Measurements from ENCODE around the gene PRDX5. TPM values are rescaled to one million over a fixed set of nuclear protein-coding genes. Genes with fewer than 3 reads are reported as not detected.

Gene PRDX5
- total RNA-seq, 4 donors from 2014 or later: 152 to 381 (median 265) TPM

DNA sequence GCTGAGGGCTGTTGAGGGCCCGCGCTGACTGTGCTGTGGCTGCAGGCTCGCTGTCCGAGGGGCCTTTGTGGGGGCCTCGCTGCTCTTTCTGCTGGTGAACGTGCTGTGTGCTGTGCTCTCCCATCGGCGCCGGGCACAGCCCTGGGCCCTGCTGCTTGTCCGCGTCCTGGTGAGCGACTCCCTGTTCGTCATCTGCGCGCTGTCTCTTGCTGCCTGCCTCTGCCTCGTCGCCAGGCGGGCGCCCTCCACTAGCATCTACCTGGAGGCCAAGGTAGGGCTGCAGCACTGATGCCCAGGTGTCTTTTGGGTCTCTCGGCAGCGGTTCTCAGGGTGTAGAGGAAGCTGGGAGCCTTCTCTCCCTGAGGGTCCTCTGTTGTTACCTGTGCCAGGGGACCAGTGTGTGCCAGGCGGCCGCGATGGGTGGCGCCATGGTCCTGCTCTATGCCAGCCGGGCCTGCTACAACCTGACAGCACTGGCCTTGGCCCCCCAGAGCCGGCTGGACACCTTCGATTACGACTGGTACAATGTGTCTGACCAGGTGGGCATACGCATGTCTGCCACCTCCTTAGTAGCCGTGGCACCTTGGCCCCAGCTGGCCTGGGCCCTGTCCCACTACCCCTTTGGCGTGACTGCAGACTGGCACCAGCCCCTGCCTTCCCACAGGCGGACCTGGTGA is 30.1 kb upstream of the PRDX5 start:
- H3K9me3 ChIP-seq: no peaks in the 10 kb centered on the region
- 98% methylated on average over 33 of the region's 33 CpGs; no CpG with 5 or more reads in 1 of the 2 donors for WGBS, 2 donors (ENCODE audit: low coverage in 1 of 2)
- in situ Hi-C loops (cut with MboI; ENCODE audit: low pct_ligation_motif_present in 1 of 4, low pct_unique_long_range_greater_than_20kb in 1 of 4, low sequenced_read_pairs in 3 of 4) (no loop called here), intact Hi-C loops (cut with DNase I; ENCODE audit: low total_unique reads) (no loop called here)
- H3K4me3 ChIP-seq: no peak overlapping the region
- no peak overlapping the region for H3K27ac ChIP-seq
- H3K36me3 ChIP-seq: no peaks in the 10 kb centered on the region
- H3K4me1 ChIP-seq: peaks cover 18 to 45% (median 39%) of the 10 kb centered on the region in 4 donors
- peaks cover 35% of the 10 kb centered on the region for H3K27me3 ChIP-seq
- no peak for TF ChIP-seq POLR2AphosphoS5 (IDR thresholded peaks at IDR 0.05)
- TF ChIP-seq POLR2A (IDR thresholded peaks at IDR 0.05): no peak
- TF ChIP-seq EP300 (IDR thresholded peaks at IDR 0.05; ENCODE audit: low read depth): no peak
- TF ChIP-seq CTCF (IDR thresholded peaks at IDR 0.05): no peak
- no peak for DNase-seq

DNA sequence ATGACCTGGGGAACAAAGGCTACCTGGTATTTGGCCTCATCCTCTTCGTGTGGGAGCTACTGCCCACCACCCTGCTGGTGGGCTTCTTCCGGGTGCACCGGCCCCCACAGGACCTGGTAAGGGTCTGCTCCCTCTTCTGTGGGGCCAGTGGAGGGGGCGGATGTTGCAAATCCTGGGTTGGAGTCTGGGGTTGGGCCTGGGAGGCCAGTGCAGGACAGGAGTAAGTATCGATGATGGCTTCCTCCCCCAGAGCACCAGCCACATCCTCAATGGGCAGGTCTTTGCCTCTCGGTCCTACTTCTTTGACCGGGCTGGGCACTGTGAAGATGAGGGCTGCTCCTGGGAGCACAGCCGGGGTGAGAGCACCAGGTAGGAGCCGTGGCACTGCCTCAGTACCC is 29.6 kb upstream of the PRDX5 start:
- H3K27me3 ChIP-seq: peaks cover 40% of the 10 kb centered on the region
- no peak for DNase-seq
- 92% methylated on average over 9 of the region's 9 CpGs; no CpG with 5 or more reads in 1 of the 2 donors for WGBS, 2 donors (ENCODE audit: low coverage in 1 of 2)
- H3K4me1 ChIP-seq: peaks cover 13 to 39% (median 34%) of the 10 kb centered on the region in 4 donors
- in situ Hi-C loops (cut with MboI; ENCODE audit: low pct_ligation_motif_present in 1 of 4, low pct_unique_long_range_greater_than_20kb in 1 of 4, low sequenced_read_pairs in 3 of 4) (no loop called here), intact Hi-C loops (cut with DNase I; ENCODE audit: low total_unique reads) (no loop called here)
- H3K36me3 ChIP-seq: no peaks in the 10 kb centered on the region
- TF ChIP-seq EP300 (IDR thresholded peaks at IDR 0.05; ENCODE audit: low read depth): no peak
- TF ChIP-seq CTCF (IDR thresholded peaks at IDR 0.05): no peak
- no peak for TF ChIP-seq POLR2AphosphoS5 (IDR thresholded peaks at IDR 0.05)
- TF ChIP-seq POLR2A (IDR thresholded peaks at IDR 0.05): no peak
- no peaks in the 10 kb centered on the region for H3K9me3 ChIP-seq
- H3K27ac ChIP-seq: no peak overlapping the region
- H3K4me3 ChIP-seq: no peak overlapping the region

GRCh38 chr11:64289002-64289564 is 28.8 kb upstream of the PRDX5 start:
- peaks cover 6 to 32% (median 27%) of the 10 kb centered on the region in 4 donors for H3K4me1 ChIP-seq
- WGBS, 2 donors (ENCODE audit: low coverage in 1 of 2): 93% methylated on average over 13 of the region's 13 CpGs; no CpG with 5 or more reads in 1 of the 2 donors
- no peak overlapping the region for H3K4me3 ChIP-seq
- no peaks in the 10 kb centered on the region for H3K9me3 ChIP-seq
- in situ Hi-C loops (cut with MboI; ENCODE audit: low pct_ligation_motif_present in 1 of 4, low pct_unique_long_range_greater_than_20kb in 1 of 4, low sequenced_read_pairs in 3 of 4) (no loop called here), intact Hi-C loops (cut with DNase I; ENCODE audit: low total_unique reads) (no loop called here)
- peaks cover 47% of the 10 kb centered on the region for H3K27me3 ChIP-seq
- no peaks in the 10 kb centered on the region for H3K36me3 ChIP-seq
- no peak overlapping the region for H3K27ac ChIP-seq
- no peak for DNase-seq
- TF ChIP-seq POLR2A (IDR thresholded peaks at IDR 0.05): no peak
- no peak for TF ChIP-seq CTCF (IDR thresholded peaks at IDR 0.05)
- no peak for TF ChIP-seq EP300 (IDR thresholded peaks at IDR 0.05; ENCODE audit: low read depth)
- TF ChIP-seq POLR2AphosphoS5 (IDR thresholded peaks at IDR 0.05): no peak

GRCh38 chr11:64290352-64291261 is 27.3 kb upstream of the PRDX5 start:
- Histone ChIP-seq H3K36me3 (no peaks in the 10 kb centered on the region), H3K9me3 (no peaks in the 10 kb centered on the region), H3K4me1 (peaks cover 6 to 31% (median 26%) of the 10 kb centered on the region in 4 donors), H3K27ac (no peak overlapping the region), H3K27me3 (peaks cover 63% of the 10 kb centered on the region), H3K4me3 (no peak overlapping the region)
- DNase-seq: no peak
- no peak for TF ChIP-seq EP300 (IDR thresholded peaks at IDR 0.05; ENCODE audit: low read depth)
- no peak for TF ChIP-seq POLR2A (IDR thresholded peaks at IDR 0.05)
- no peak for TF ChIP-seq CTCF (IDR thresholded peaks at IDR 0.05)
- TF ChIP-seq POLR2AphosphoS5 (IDR thresholded peaks at IDR 0.05): no peak
- WGBS, 2 donors (ENCODE audit: low coverage in 1 of 2): 52 to 80% methylated on average over 1 to 10 of the region's 10 CpGs
- in situ Hi-C loops (cut with MboI; ENCODE audit: low pct_ligation_motif_present in 1 of 4, low pct_unique_long_range_greater_than_20kb in 1 of 4, low sequenced_read_pairs in 3 of 4): loop anchor here in 1 of 4 donors (10.0 kb wide), 1 partner anchor 86 kb away; the partner anchor contains the start of gene FERMT3
- intact Hi-C loops (cut with DNase I; ENCODE audit: low total_unique reads): no loop called here

Data from transverse colon (tissue), 4 donors.